Gastrocnemius medialis (tissue), 4 donors: ENCODE results near the gene SUMF1.

Source experiments
- POLR2A ChIP-seq, 2 donors: fragments of 450-650 bp; IDR thresholded peaks; one replicate each; pipeline ENCODE4 v1.6.1; 2017; ENCODE audit warnings: antibody characterized with exemption in 2 of 2, mild to moderate bottlenecking in 2 of 2, moderate library complexity in 2 of 2
- TF ChIP-seq, protein P1 (sequence below), 5 experiments: fragments of 450-650 bp in 3 of 5; fragments of 200-600 bp in 2 of 5; sonication (generic) in 2 of 5; IDR thresholded peaks in 4 of 5; conservative IDR thresholded peaks in 1 of 5; 1 replicate in 4 of 5; 2 replicates in 1 of 5; pipeline ENCODE4 v1.5.1; 2016 to 2019; ENCODE audit warnings: antibody characterized with exemption in 5 of 5, mild to moderate bottlenecking in 3 of 5, moderate library complexity in 3 of 5

DNA sequence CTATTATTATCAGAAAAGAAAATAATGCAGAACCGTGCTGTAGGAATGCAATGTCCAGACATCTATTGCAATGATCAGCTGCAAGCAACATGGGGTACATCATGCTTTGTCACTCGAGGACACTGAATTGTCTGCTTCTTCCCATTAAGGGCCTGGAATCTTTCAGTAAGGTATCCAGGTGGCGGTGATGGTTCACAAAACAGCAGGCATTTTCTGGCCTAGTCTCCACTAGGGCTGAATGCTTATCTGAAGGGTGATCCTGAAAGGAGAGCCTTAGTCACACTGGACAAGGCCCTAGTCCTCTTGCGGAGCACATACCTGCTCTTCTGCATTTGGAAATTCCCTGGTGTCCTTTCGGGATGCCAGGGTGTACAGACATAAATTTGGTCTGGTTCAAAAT lies 47.3 kb upstream of the SUMF1 start:
- TF ChIP-seq, protein P1, sequence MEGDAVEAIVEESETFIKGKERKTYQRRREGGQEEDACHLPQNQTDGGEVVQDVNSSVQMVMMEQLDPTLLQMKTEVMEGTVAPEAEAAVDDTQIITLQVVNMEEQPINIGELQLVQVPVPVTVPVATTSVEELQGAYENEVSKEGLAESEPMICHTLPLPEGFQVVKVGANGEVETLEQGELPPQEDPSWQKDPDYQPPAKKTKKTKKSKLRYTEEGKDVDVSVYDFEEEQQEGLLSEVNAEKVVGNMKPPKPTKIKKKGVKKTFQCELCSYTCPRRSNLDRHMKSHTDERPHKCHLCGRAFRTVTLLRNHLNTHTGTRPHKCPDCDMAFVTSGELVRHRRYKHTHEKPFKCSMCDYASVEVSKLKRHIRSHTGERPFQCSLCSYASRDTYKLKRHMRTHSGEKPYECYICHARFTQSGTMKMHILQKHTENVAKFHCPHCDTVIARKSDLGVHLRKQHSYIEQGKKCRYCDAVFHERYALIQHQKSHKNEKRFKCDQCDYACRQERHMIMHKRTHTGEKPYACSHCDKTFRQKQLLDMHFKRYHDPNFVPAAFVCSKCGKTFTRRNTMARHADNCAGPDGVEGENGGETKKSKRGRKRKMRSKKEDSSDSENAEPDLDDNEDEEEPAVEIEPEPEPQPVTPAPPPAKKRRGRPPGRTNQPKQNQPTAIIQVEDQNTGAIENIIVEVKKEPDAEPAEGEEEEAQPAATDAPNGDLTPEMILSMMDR (IDR thresholded peaks at IDR 0.05 in 4 of 5, conservative IDR thresholded peaks at IDR 0.05 in 1 of 5): no peak
- TF ChIP-seq POLR2A (IDR thresholded peaks at IDR 0.05): no peak
